ENCODE results near the gene WDR54.

WDR54 gene

DNA sequence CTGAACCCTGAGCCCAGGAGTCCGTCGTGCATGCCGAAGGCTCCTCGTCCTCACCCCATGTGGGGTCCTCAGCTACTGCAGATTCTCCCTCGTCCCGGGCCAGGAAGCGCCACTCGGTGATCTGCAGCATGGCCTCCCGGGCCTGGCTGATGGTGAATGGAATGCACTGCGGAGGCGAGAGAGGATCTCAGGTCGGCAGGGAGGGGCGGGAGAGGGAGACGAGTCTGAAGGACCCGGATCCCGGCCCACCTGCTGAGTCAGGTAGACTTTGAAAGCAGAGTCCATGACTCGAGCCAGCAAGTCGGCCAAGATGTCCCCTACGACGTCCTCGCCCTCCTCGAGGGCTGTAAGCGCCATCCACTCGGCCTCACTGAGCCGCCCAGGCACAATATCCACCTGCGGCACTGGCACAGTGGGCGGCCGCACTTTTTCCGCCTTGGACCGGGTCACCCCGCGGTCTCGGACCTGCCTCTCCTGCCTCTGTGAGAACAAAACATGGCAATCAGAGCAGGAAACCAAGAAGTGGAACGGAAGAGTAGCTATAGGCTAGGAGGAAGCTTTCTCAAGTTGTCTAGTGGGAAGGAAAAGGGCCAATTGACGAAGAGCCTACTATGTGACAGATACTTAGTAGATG lies 5.7 kb upstream of the WDR54 start:
- CTCF ChIA-PET = interaction anchor here (1.4 kb wide), 1 partner anchor 16 kb away, joined by 3 read pairs; no protein-coding TSS in a partner anchor

DNA sequence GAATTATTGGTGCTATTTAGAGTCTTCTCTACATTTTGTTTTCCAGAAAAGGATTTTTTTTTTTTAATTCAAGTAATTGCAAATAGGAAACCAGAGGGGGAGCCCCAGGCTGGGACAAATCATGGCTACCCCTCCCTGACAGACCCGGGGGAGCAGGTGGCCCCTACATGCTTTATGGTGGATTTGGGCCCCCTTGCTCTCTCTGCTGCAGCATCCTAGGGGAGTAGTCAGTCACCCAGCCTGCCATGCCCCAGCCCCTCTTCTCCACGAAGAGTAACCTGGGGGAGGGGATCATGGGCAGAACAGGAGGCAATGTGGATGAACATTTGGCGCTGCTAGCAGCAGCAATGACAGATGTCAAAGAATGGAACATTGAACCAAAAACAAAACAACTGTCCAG lies 4.8 kb upstream of the WDR54 start:
- no peaks in the 10 kb centered on the region; the same call in 1 of the 2 replicates for H3K4me1 ChIP-seq (ENCODE audit: control insufficient read depth, insufficient read depth, low read length)
- no peaks in the 10 kb centered on the region for H3K9me3 ChIP-seq (ENCODE audit: control insufficient read depth, insufficient read depth, low read depth, low read length)
- POLR2A ChIA-PET = no interaction called here
- no peak overlapping the region for H3K4me3 ChIP-seq (ENCODE audit: low read depth, low read length)
- CTCF ChIA-PET = no interaction called here
- no peak for TF ChIP-seq ZNF394 (tag by site-specific recombination; IDR thresholded peaks at IDR 0.05; ENCODE audit: borderline replicate concordance)
- no peak for TF ChIP-seq YY2 (tag by site-specific recombination; IDR thresholded peaks at IDR 0.05)
- TF ChIP-seq, protein P1, sequence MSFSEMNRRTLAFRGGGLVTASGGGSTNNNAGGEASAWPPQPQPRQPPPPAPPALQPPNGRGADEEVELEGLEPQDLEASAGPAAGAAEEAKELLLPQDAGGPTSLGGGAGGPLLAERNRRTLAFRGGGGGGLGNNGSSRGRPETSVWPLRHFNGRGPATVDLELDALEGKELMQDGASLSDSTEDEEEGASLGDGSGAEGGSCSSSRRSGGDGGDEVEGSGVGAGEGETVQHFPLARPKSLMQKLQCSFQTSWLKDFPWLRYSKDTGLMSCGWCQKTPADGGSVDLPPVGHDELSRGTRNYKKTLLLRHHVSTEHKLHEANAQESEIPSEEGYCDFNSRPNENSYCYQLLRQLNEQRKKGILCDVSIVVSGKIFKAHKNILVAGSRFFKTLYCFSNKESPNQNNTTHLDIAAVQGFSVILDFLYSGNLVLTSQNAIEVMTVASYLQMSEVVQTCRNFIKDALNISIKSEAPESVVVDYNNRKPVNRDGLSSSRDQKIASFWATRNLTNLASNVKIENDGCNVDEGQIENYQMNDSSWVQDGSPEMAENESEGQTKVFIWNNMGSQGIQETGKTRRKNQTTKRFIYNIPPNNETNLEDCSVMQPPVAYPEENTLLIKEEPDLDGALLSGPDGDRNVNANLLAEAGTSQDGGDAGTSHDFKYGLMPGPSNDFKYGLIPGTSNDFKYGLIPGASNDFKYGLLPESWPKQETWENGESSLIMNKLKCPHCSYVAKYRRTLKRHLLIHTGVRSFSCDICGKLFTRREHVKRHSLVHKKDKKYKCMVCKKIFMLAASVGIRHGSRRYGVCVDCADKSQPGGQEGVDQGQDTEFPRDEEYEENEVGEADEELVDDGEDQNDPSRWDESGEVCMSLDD (tag by site-specific recombination; IDR thresholded peaks at IDR 0.05) = no peak
- TF ChIP-seq ZNF155 (tag by site-specific recombination; IDR thresholded peaks at IDR 0.05) = no peak
- no peak for TF ChIP-seq ZNF433 (tag by site-specific recombination; IDR thresholded peaks at IDR 0.05; ENCODE audit: low read depth)
- TF ChIP-seq ZNF112 (tag by site-specific recombination; IDR thresholded peaks at IDR 0.05) = no peak
- TF ChIP-seq KLF16 (tag by site-specific recombination; IDR thresholded peaks at IDR 0.05) = no peak
- TF ChIP-seq MYNN (tag by site-specific recombination; IDR thresholded peaks at IDR 0.05; ENCODE audit: borderline replicate concordance) = no peak
- TF ChIP-seq ZNF416 (tag by site-specific recombination; IDR thresholded peaks at IDR 0.05) = no peak
- no peak for TF ChIP-seq ZNF292 (tag by site-specific recombination; IDR thresholded peaks at IDR 0.05; ENCODE audit: borderline replicate concordance, low read depth)
- TF ChIP-seq ZNF785 (tag by site-specific recombination; IDR thresholded peaks at IDR 0.05) = no peak
- no peak for TF ChIP-seq ZNF362 (tag by site-specific recombination; IDR thresholded peaks at IDR 0.05)
- TF ChIP-seq ZNF184 (tag by site-specific recombination; IDR thresholded peaks at IDR 0.05) = no peak
- no peak for TF ChIP-seq TSHZ1 (tag by site-specific recombination; IDR thresholded peaks at IDR 0.05; ENCODE audit: borderline replicate concordance)
- TF ChIP-seq ZNF121 (tag by site-specific recombination; IDR thresholded peaks at IDR 0.05) = no peak
- TF ChIP-seq ZNF549 (tag by site-specific recombination; IDR thresholded peaks at IDR 0.05) = no peak
- TF ChIP-seq PRDM6 (tag by site-specific recombination; IDR thresholded peaks at IDR 0.05) = no peak
- TF ChIP-seq ZNF629 (tag by site-specific recombination; IDR thresholded peaks at IDR 0.05) = no peak
- TF ChIP-seq OVOL3 (tag by site-specific recombination; IDR thresholded peaks at IDR 0.05) = no peak
- TF ChIP-seq ZNF521 (tag by site-specific recombination; IDR thresholded peaks at IDR 0.05) = no peak
- H3K36me3 ChIP-seq (ENCODE audit: control insufficient read depth in 2 of 2, insufficient read depth in 1 of 2, low read length in 2 of 2) = no peaks in the 10 kb centered on the region
- H3K27ac ChIP-seq (ENCODE audit: extremely low read depth, low read depth, low read length) = no peak overlapping the region

More for the DNA sequence above, 5.7 kb upstream of the WDR54 start:
- Histone ChIP-seq H3K27ac (ENCODE audit: extremely low read depth, low read depth, low read length) (no peak overlapping the region), H3K4me1 (ENCODE audit: control insufficient read depth, insufficient read depth, low read length) (no peaks in the 10 kb centered on the region; the same call in 1 of the 2 replicates), H3K4me3 (ENCODE audit: low read depth, low read length) (no peak overlapping the region), H3K9me3 (ENCODE audit: control insufficient read depth, insufficient read depth, low read depth, low read length) (no peaks in the 10 kb centered on the region), H3K36me3 (ENCODE audit: control insufficient read depth in 2 of 2, insufficient read depth in 1 of 2, low read length in 2 of 2) (no peaks in the 10 kb centered on the region)
- POLR2A ChIA-PET = no interaction called here
- no peak for TF ChIP-seq ZNF23 (tag by site-specific recombination; IDR thresholded peaks at IDR 0.05; ENCODE audit: borderline replicate concordance)
- TF ChIP-seq ZSCAN23 (tag by site-specific recombination; IDR thresholded peaks at IDR 0.05) = no peak
